Right atrium auricular region (tissue), 2 donors: ENCODE data around the gene NTRK3. TPM values are rescaled to one million over a fixed set of nuclear protein-coding genes. Genes with fewer than 3 reads are reported as not detected.

Source experiments
- DNase-seq: peaks from one replicate; pipeline ENCODE4 v3.0.0-alpha.2; 2019; ENCODE audit warnings: low spot score
- H3K27ac ChIP-seq, 2 donors: fragments of 200-600 bp; sonication (generic); 1 replicate in 1 of 2; 2 replicates in 1 of 2; pipeline ENCODE4 v1.5.1; 2016 to 2019
- H3K27me3 ChIP-seq, 2 donors: fragments of 200-600 bp; sonication (generic); one replicate each; pipeline versions ENCODE4 v1.5.1 to v1.6.0; 2017 to 2019
- H3K36me3 ChIP-seq: fragments of 200-600 bp; sonication (generic); one replicate; pipeline ENCODE4 v1.5.1; 2016
- H3K4me1 ChIP-seq, 2 donors: fragments of 200-600 bp; sonication (generic); one replicate each; pipeline versions ENCODE4 v1.5.1 to v1.6.0; 2017 to 2019
- H3K4me3 ChIP-seq, 2 donors: fragments of 200-600 bp; sonication (generic); 1 replicate in 1 of 2; 2 replicates in 1 of 2; pipeline ENCODE4 v1.5.1; 2017 to 2019; ENCODE audit warnings: mild to moderate bottlenecking in 1 of 2, moderate library complexity in 1 of 2
- H3K9me3 ChIP-seq, 2 donors: fragments of 200-600 bp; sonication (generic); one replicate each; pipeline ENCODE4 v1.5.1; 2019
- total RNA-seq, 2 donors: library from RNA; depleted of rRNA; stranded (reverse); fragments of >200 nt; gene quantifications; one replicate each; pipeline ENCODE4 v1.1.0, GENCODE V29; 2016
- TF ChIP-seq, protein P1 (sequence below), 2 donors: fragments of 200-600 bp; sonication (generic); IDR thresholded peaks; one replicate each; pipeline ENCODE4 v1.5.1; 2019; ENCODE audit warnings: antibody characterized with exemption in 2 of 2

Gene NTRK3
- total RNA-seq, 2 donors from 2014 or later, result 1.5 to 4.5 TPM

DNA sequence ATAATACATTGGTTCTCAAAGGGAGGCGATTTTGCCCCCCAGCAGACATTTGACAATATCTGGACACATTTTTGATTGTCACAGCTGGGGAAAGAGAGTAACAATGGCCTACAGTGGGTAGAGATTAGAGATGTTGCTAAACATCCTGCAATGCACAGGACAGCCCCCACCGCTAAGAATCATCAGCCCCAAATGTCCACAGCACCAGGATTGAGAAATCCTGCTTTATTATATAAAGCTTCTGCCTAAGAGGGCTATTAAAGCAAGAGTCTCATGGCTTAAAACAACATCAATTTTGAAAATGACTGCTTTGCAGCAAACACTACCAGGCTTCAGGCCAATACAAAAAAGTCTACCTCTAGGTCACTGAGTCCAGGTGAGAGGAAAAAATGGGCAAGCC lies 68.2 kb downstream of the NTRK3 start:
- TF ChIP-seq, protein P1, sequence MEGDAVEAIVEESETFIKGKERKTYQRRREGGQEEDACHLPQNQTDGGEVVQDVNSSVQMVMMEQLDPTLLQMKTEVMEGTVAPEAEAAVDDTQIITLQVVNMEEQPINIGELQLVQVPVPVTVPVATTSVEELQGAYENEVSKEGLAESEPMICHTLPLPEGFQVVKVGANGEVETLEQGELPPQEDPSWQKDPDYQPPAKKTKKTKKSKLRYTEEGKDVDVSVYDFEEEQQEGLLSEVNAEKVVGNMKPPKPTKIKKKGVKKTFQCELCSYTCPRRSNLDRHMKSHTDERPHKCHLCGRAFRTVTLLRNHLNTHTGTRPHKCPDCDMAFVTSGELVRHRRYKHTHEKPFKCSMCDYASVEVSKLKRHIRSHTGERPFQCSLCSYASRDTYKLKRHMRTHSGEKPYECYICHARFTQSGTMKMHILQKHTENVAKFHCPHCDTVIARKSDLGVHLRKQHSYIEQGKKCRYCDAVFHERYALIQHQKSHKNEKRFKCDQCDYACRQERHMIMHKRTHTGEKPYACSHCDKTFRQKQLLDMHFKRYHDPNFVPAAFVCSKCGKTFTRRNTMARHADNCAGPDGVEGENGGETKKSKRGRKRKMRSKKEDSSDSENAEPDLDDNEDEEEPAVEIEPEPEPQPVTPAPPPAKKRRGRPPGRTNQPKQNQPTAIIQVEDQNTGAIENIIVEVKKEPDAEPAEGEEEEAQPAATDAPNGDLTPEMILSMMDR (IDR thresholded peaks at IDR 0.05), result no peak
- Histone ChIP-seq H3K36me3 (no peaks in the 10 kb centered on the region), H3K4me3 (no peak overlapping the region), H3K9me3 (no peaks in the 10 kb centered on the region), H3K4me1 (no peaks in the 10 kb centered on the region), H3K27ac (no peak overlapping the region), H3K27me3 (no peaks in the 10 kb centered on the region)
- no peak for DNase-seq

DNA sequence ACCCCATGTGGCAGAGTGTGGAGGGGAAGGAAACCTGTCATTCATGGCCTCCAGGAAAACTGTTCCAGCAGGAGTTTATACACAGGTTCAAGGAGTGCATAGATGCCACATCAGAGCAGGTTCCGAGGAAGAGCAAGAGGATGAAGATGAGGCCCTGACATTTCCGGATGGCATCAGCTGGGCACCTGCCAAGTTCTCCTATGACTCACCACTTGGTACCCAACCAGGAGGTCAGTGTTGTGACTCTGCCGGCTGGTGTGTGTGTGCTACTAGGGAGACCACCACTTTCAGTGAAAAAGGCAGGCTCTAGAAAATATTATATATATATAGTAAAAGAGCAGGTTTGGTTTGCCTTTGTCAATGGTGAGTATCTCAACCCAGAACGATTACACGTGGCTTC lies 69.3 kb downstream of the NTRK3 start:
- Histone ChIP-seq H3K4me3 (no peak overlapping the region), H3K4me1 (no peaks in the 10 kb centered on the region), H3K9me3 (no peaks in the 10 kb centered on the region), H3K27ac (no peak overlapping the region), H3K36me3 (no peaks in the 10 kb centered on the region), H3K27me3 (no peaks in the 10 kb centered on the region)
- TF ChIP-seq, protein P1 (IDR thresholded peaks at IDR 0.05), result no peak
- DNase-seq, result no peak

DNA sequence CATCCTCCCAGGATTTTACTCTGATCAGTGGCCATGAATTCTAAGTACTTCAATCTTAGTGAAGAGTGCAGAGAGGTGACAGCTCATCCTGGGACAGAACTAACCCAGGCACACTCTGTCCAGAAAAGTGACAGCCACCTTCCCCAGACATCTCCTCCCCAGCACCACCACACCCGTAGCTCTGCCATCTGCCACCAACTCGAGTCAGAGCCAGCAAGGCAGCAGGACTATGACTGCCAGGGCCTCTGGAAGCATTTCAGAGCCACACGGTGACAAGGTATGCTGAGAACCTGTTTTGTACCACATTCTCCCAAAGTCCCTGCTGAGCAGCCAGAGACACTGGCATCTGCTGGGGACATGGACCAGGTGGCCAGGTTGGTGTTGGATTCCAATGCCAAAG lies 71.0 kb downstream of the NTRK3 start:
- no peaks in the 10 kb centered on the region for H3K36me3 ChIP-seq
- DNase-seq, result no peak

DNA sequence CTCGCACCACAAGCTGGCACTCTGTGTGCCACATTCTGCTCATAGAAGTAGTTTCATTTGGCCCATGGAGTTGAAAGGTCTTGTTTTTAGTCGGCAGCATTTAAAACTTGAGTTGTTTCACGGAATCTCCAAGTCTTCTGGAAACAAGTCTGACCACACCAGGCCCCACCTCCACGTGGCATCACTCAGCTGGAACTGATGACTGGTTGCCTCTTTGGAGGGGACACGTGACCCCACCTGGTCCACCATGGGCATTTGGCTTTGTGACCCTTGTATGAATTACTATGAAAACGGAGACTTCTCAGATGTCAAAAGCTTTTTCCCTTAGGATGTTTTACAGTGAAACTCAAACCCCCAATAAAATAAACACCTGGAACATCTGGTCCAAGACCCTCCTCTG lies 74.9 kb downstream of the NTRK3 start:
- TF ChIP-seq, protein P1 (IDR thresholded peaks at IDR 0.05), result no peak
- no peaks in the 10 kb centered on the region for H3K4me1 ChIP-seq
- H3K27me3 ChIP-seq, result no peaks in the 10 kb centered on the region
- H3K36me3 ChIP-seq, result no peaks in the 10 kb centered on the region
- DNase-seq, result no peak
- no peak overlapping the region for H3K27ac ChIP-seq
- H3K4me3 ChIP-seq, result no peak overlapping the region
- no peaks in the 10 kb centered on the region for H3K9me3 ChIP-seq

More for the DNA sequence above, 71.0 kb downstream of the NTRK3 start:
- H3K27ac ChIP-seq, result no peak overlapping the region
- no peaks in the 10 kb centered on the region for H3K4me1 ChIP-seq
- TF ChIP-seq, protein P1 (IDR thresholded peaks at IDR 0.05), result no peak
- H3K27me3 ChIP-seq, result no peaks in the 10 kb centered on the region
- no peak overlapping the region for H3K4me3 ChIP-seq
- no peaks in the 10 kb centered on the region for H3K9me3 ChIP-seq

DNA sequence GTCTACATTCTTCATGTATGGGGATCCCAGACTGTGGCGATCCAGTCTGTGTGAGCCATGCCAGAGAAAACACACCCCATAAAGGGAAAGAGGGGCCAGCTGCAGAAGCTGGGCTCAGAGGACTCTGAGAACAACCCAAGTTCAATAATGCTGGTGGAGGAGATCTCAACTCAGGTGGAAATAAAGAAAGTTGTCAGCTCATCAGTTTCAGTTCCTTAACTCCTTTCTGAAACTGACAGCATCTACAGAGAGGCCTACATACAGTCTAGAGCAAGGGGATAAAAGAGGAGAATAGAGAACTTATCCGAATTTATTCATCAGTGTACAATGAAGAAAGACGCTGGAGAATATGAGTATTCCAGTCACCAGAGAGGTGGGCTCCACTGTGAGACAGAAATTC lies 77.0 kb downstream of the NTRK3 start:
- no peaks in the 10 kb centered on the region for H3K4me1 ChIP-seq
- no peak for DNase-seq
- no peak overlapping the region for H3K4me3 ChIP-seq
- no peak overlapping the region for H3K27ac ChIP-seq
- no peaks in the 10 kb centered on the region for H3K27me3 ChIP-seq
- no peaks in the 10 kb centered on the region for H3K36me3 ChIP-seq
- H3K9me3 ChIP-seq, result no peaks in the 10 kb centered on the region
- TF ChIP-seq, protein P1 (IDR thresholded peaks at IDR 0.05), result no peak

DNA sequence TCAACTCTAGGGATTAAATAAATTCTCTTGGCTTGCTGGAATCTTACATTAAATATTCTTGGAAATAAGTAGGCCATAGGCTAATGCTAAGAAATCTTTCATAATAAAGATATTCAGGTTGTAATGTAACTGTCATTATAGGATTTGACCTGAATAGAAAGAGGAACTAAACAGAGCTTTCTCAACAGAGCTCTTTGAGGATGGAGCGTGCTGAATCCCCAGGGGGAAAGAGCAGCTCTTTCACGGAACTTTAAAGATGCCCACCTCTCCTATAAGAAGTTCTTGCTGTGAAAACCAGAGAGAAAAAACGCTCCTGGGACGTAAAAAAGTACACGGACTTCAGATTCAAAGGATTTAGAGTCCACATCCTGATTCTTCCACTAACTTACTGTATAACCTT lies 77.9 kb downstream of the NTRK3 start:
- H3K27ac ChIP-seq, result no peak overlapping the region
- TF ChIP-seq, protein P1 (IDR thresholded peaks at IDR 0.05), result no peak
- H3K27me3 ChIP-seq, result no peaks in the 10 kb centered on the region
- no peaks in the 10 kb centered on the region for H3K9me3 ChIP-seq
- no peaks in the 10 kb centered on the region for H3K4me1 ChIP-seq
- no peaks in the 10 kb centered on the region for H3K36me3 ChIP-seq
- no peak overlapping the region for H3K4me3 ChIP-seq
- no peak for DNase-seq
